Measurements from ENCODE around the gene PFN1.

The PFN1 gene

GRCh38 chr17:4938069-4938491 lies 10.2 kb downstream of the PFN1 start:
- H3K4me1 ChIP-seq (ENCODE audit: insufficient read depth, insufficient read length), result peaks cover 10% of the 10 kb centered on the region
- no peaks in the 10 kb centered on the region for H3K27me3 ChIP-seq (ENCODE audit: insufficient read depth, insufficient read length)
- no peak overlapping the region for H3K4me3 ChIP-seq (ENCODE audit: insufficient read length, low read depth)
- no peaks in the 10 kb centered on the region for H3K9me3 ChIP-seq (ENCODE audit: insufficient read depth, low read length)
- H3K36me3 ChIP-seq (ENCODE audit: insufficient read depth, insufficient read length, low read length), result peaks cover 57% of the 10 kb centered on the region
- no peak for DNase-seq (ENCODE audit: low read depth, low spot score)
- peak overlapping the region; percentile 99 for H3K9ac ChIP-seq (ENCODE audit: insufficient read length, low read depth)
- TF ChIP-seq YY1 (IDR thresholded peaks at IDR 0.05; ENCODE audit: insufficient read depth, insufficient read length) (no peak), SUZ12 (IDR thresholded peaks at IDR 0.05; ENCODE audit: extremely low read depth, insufficient read depth, insufficient read length) (no peak)

DNA sequence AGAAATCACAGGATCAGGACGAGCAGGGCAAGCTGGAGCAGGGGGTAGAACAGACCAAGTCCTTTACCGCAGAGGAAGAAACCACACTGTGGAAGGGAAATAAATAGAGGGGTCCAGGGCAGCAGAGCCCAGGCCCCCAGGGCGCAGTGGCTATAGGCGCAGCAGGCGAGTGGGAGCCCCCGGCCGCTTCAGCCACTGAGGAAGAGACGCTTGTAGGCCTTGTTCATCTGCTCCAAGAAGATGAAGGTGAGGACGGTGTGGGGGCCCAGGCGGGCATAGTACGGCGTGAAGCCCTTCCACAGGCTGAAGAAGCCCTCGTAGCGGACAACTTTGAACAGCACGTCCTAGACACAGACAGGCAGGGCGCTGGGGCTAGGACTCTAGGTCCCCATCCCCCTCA lies 10.8 kb downstream of the PFN1 start:
- no peak for TF ChIP-seq YY1 (IDR thresholded peaks at IDR 0.05; ENCODE audit: insufficient read depth, insufficient read length)
- TF ChIP-seq SUZ12 (IDR thresholded peaks at IDR 0.05; ENCODE audit: extremely low read depth, insufficient read depth, insufficient read length), result no peak
- no peak for TF ChIP-seq ZNF274 (IDR thresholded peaks at IDR 0.05; ENCODE audit: low read depth, low read length)
- no peak for DNase-seq (ENCODE audit: low read depth, low spot score)
- peaks cover 10% of the 10 kb centered on the region for H3K4me1 ChIP-seq (ENCODE audit: insufficient read depth, insufficient read length)
- H3K27me3 ChIP-seq (ENCODE audit: insufficient read depth, insufficient read length), result no peaks in the 10 kb centered on the region
- no peak overlapping the region for H3K4me3 ChIP-seq (ENCODE audit: insufficient read length, low read depth)
- H3K9ac ChIP-seq (ENCODE audit: insufficient read length, low read depth), result no peak overlapping the region
- H3K9me3 ChIP-seq (ENCODE audit: insufficient read depth, low read length), result no peaks in the 10 kb centered on the region
- peaks cover 55% of the 10 kb centered on the region for H3K36me3 ChIP-seq (ENCODE audit: insufficient read depth, insufficient read length, low read length)

DNA sequence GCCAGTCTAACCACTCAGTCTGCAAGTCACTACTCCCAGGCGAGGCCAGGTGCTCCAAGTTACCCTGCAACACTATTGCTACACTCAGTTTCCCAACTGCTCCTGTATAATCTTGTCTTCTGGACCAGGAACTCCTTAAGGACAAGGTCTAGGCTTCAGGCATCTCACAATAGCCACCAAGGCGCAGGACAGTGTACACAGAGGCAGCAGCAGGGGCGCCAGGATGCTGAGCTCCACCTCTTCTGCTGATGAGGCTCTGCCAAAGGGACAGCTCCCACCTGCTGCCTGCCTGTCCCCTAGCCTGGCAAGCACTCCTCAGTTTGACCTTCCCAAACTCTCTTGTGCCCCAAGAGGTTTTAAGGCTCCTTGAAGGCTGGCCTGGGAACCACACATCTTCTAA lies 11.9 kb downstream of the PFN1 start:
- Histone ChIP-seq H3K27me3 (ENCODE audit: insufficient read depth, insufficient read length) (no peaks in the 10 kb centered on the region), H3K4me1 (ENCODE audit: insufficient read depth, insufficient read length) (peaks cover 10% of the 10 kb centered on the region), H3K9ac (ENCODE audit: insufficient read length, low read depth) (no peak overlapping the region), H3K36me3 (ENCODE audit: insufficient read depth, insufficient read length, low read length) (peaks cover 48% of the 10 kb centered on the region), H3K9me3 (ENCODE audit: insufficient read depth, low read length) (no peaks in the 10 kb centered on the region), H3K4me3 (ENCODE audit: insufficient read length, low read depth) (no peak overlapping the region)
- no peak for TF ChIP-seq SUZ12 (IDR thresholded peaks at IDR 0.05; ENCODE audit: extremely low read depth, insufficient read depth, insufficient read length)
- TF ChIP-seq YY1 (IDR thresholded peaks at IDR 0.05; ENCODE audit: insufficient read depth, insufficient read length), result no peak
- no peak for TF ChIP-seq ZNF274 (IDR thresholded peaks at IDR 0.05; ENCODE audit: low read depth, low read length)
- no peak for DNase-seq (ENCODE audit: low read depth, low spot score)

DNA sequence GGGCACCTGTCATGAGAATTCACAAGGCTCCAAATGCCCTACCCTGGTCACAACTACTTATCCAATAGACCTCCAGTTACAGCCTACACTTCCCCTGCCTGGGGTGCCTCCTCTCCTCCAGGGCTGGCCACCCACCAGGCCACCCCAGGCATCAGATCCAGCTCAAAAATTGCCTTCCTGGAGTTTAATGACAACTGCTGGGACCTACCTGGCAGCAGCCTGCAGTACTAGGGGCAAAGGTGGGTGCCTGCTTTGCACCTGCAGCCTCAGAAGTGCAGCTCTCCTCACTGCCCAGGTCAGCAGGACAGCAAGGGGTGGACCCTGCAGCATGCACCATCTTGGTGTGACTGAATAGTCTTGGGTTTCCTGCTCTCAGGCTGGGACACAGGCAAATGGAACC lies 12.7 kb downstream of the PFN1 start:
- Histone ChIP-seq H3K27me3 (ENCODE audit: insufficient read depth, insufficient read length) (no peaks in the 10 kb centered on the region), H3K4me1 (ENCODE audit: insufficient read depth, insufficient read length) (peaks cover 10% of the 10 kb centered on the region)
- DNase-seq (ENCODE audit: low read depth, low spot score), result no peak

GRCh38 chr17:4934173-4934979 lies 14.0 kb downstream of the PFN1 start:
- peaks cover 57% of the 10 kb centered on the region for H3K36me3 ChIP-seq (ENCODE audit: insufficient read depth, insufficient read length, low read length)
- no peak overlapping the region for H3K9ac ChIP-seq (ENCODE audit: insufficient read length, low read depth)
- TF ChIP-seq SUZ12 (IDR thresholded peaks at IDR 0.05; ENCODE audit: extremely low read depth, insufficient read depth, insufficient read length) (no peak), ZNF274 (IDR thresholded peaks at IDR 0.05; ENCODE audit: low read depth, low read length) (no peak), YY1 (IDR thresholded peaks at IDR 0.05; ENCODE audit: insufficient read depth, insufficient read length) (no peak)
- H3K4me1 ChIP-seq (ENCODE audit: insufficient read depth, insufficient read length), result peaks cover 10% of the 10 kb centered on the region
- DNase-seq (ENCODE audit: low read depth, low spot score), result no peak
- no peaks in the 10 kb centered on the region for H3K9me3 ChIP-seq (ENCODE audit: insufficient read depth, low read length)
- H3K4me3 ChIP-seq (ENCODE audit: insufficient read length, low read depth), result no peak overlapping the region
- H3K27me3 ChIP-seq (ENCODE audit: insufficient read depth, insufficient read length), result no peaks in the 10 kb centered on the region

More for the DNA sequence above, 12.7 kb downstream of the PFN1 start:
- no peaks in the 10 kb centered on the region for H3K9me3 ChIP-seq (ENCODE audit: insufficient read depth, low read length)
- H3K9ac ChIP-seq (ENCODE audit: insufficient read length, low read depth), result no peak overlapping the region
- H3K36me3 ChIP-seq (ENCODE audit: insufficient read depth, insufficient read length, low read length), result peaks cover 53% of the 10 kb centered on the region
- no peak overlapping the region for H3K4me3 ChIP-seq (ENCODE audit: insufficient read length, low read depth)
- TF ChIP-seq ZNF274 (IDR thresholded peaks at IDR 0.05; ENCODE audit: low read depth, low read length) (no peak), YY1 (IDR thresholded peaks at IDR 0.05; ENCODE audit: insufficient read depth, insufficient read length) (no peak), SUZ12 (IDR thresholded peaks at IDR 0.05; ENCODE audit: extremely low read depth, insufficient read depth, insufficient read length) (no peak)

DNA sequence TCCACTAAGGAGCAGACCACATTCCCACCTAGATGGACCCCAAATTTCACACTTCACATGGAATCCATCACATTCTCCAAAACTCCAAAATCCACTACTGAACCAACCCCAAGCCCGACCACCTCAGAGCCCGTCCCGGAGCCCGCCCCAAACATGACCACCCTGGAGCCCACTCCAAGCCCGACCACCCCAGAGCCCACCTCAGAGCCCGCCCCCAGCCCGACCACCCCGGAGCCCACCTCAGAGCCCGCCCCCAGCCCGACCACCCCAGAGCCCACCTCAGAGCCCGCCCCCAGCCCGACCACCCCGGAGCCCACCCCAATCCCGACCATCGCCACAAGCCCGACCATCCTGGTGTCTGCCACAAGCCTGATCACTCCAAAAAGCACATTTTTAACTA lies 14.7 kb downstream of the PFN1 start:
- Histone ChIP-seq H3K27me3 (ENCODE audit: insufficient read depth, insufficient read length) (no peaks in the 10 kb centered on the region), H3K36me3 (ENCODE audit: insufficient read depth, insufficient read length, low read length) (peaks cover 55% of the 10 kb centered on the region), H3K9me3 (ENCODE audit: insufficient read depth, low read length) (no peaks in the 10 kb centered on the region), H3K4me3 (ENCODE audit: insufficient read length, low read depth) (no peak overlapping the region), H3K9ac (ENCODE audit: insufficient read length, low read depth) (no peak overlapping the region), H3K4me1 (ENCODE audit: insufficient read depth, insufficient read length) (peaks cover 7% of the 10 kb centered on the region)
- no peak for DNase-seq (ENCODE audit: low read depth, low spot score)
- TF ChIP-seq ZNF274 (IDR thresholded peaks at IDR 0.05; ENCODE audit: low read depth, low read length), result no peak
- no peak for TF ChIP-seq YY1 (IDR thresholded peaks at IDR 0.05; ENCODE audit: insufficient read depth, insufficient read length)
- TF ChIP-seq SUZ12 (IDR thresholded peaks at IDR 0.05; ENCODE audit: extremely low read depth, insufficient read depth, insufficient read length), result no peak

GRCh38 chr17:4932756-4933155 lies 15.6 kb downstream of the PFN1 start:
- no peak overlapping the region for H3K4me3 ChIP-seq (ENCODE audit: insufficient read length, low read depth)
- no peaks in the 10 kb centered on the region for H3K9me3 ChIP-seq (ENCODE audit: insufficient read depth, low read length)
- peaks cover 46% of the 10 kb centered on the region for H3K36me3 ChIP-seq (ENCODE audit: insufficient read depth, insufficient read length, low read length)
- H3K9ac ChIP-seq (ENCODE audit: insufficient read length, low read depth), result no peak overlapping the region
- H3K4me1 ChIP-seq (ENCODE audit: insufficient read depth, insufficient read length), result peaks cover 5% of the 10 kb centered on the region
- H3K27me3 ChIP-seq (ENCODE audit: insufficient read depth, insufficient read length), result no peaks in the 10 kb centered on the region
- no peak for TF ChIP-seq ZNF274 (IDR thresholded peaks at IDR 0.05; ENCODE audit: low read depth, low read length)
- DNase-seq (ENCODE audit: low read depth, low spot score), result no peak

Data from NT2/D1 (cell line).